ENCODE measurements around the gene SLFN12L.
"Not testable (repeated sequence)": the region's sequence is repeated elsewhere in the genome, so short reads cannot be mapped to it uniquely, and the experiment has no call there.

The SLFN12L gene

DNA sequence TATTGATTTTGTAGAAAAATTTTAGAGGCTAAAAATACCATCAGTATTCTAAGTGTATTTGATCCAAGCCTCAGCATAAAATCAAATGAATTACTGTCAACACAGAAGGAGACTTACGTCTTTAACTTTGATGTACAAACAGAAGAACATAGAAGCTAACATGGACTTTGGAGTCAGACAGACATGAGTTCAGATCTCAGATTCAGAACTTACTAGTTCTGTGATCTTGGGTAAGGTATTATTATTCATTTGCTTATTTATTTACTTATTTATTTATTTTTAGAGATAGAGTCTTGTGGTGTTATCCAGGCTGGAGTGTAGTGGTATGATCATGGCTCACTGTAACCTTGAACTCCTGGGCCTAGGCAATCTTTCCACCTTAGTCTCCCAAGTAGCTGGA, 4.0 kb upstream of the SLFN12L start:
- no peak for DNase-seq

DNA sequence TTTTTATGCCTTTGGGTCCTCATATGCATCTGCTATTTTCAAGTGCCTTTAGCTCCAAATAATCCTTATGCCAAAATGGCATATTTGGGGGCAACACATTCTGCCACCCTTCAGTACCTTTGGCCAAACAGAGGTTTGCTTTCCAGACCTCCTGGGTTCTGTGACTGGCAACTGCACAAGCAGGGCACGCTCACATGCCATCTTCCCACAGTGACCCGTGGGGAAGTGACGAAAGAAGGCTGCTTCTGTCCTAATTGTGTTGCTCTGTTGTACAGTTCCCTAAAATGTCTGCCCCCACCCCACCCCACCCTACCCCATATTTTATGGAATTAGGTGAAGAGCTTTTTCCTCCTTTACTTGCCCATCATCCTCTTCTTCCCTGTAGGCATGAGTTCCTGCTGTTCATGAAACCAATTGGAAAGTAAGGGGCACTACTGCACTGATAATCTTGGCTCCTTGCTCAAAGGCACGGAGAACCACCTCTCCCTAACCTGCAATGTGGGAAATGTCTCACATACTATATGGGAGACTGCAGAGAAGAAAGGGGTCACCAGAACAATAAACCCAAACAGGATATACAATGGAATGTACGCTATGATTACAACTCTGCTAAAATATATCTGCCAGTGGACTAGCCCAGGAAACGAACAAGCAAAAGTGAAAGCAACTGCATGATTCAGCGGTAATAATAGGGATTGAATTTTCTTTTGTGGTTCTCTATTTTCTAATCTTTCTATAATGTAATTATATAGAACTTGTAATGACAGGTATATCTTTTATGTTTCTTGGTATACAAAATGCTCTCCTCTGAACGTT, 3.3 kb upstream of the SLFN12L start:
- DNase-seq: no peak

DNA sequence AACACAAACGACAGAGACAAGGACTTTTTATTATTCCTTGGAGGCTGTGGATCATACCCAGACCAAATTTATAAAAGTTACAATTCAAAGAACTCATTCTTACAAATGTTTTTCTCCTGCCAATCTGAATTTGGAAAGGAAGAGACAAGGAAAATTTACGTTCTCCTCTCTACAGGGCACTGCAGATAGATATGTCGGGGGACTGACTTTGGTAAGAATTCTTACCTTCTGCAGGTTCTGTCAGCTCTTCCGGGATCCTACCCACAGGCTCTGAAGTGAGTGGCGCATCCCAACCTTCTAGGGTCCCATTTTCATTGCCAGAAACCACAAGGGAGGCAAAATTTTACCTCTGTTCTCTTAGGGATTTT, 2.2 kb upstream of the SLFN12L start:
- no peak for DNase-seq

DNA sequence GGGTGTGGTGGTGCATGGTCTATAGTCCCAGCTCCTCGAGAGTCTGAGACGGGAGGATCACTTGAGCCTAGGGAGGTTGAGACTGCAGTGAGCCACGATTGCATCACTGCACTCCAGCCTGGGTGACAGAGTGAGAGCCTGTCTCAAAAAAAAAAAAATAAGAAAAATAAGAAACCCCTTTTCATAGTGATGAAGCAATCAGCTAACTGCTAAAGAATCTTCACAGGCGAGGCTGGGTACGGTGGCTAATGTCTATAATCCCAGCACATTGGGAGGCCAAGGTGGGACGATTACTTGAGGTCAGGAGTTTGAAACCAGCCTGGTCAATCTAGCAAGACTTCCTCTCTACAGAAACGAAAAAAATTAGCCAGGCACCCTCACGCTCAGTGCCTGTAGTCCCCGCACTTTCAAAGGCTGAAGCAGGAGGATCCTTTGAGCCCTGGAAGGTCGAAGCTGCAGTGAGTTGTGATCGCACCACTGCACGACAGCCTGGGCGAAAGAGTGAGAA, 760 bp downstream of the SLFN12L start:
- DNase-seq: no peak

- not testable (repeated sequence) for DNase-seq
Observed at GRCh38 chr17:35535406-35535805, 2.1 kb downstream of the SLFN12L start.

DNA sequence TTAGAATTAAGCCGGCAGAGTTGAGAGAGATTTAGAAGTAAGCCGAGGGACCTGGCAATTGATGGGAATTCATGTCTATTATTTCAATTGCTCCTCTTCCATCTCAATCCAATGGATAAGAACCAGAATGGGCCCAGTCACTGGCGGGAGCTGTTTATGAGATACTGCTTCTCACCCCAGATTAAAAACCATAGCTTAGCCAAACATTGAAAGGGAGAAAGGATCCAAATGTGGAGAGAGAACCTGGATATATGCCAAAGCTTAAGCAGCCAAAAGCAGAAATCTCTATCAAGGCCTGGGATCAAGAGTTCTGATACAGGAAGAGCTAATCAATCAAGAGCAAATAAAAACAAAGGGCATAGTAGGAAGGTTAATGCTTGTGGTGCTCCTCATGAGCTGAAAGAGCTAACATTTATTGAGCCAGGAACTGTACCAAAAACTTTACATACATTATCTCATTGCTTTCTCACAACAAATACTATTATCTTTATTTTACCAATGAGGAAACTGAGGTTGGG, 2.8 kb downstream of the SLFN12L start:
- no peak for DNase-seq

GRCh38 chr17:35531160-35531559, 6.3 kb downstream of the SLFN12L start:
- no peak for DNase-seq

DNA sequence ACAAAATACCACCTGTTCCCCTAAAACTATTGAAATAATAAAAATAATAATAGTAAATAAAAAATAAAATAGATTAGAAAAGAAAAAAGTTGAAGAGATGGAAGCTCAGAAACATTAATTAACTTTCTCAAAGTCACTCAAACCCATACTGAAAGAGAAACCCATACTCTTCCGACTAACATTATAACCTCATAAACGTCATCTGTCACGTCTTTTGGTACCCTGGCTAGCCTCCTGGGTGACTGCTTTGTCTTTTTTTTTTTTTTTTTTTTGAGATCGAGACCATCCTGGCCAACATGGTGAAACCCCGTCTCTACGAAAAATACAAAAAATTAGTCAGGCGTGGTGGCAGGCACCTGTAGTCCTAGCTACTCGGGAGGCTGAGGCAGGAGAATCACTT, 7.6 kb downstream of the SLFN12L start:
- no peak for DNase-seq

DNA sequence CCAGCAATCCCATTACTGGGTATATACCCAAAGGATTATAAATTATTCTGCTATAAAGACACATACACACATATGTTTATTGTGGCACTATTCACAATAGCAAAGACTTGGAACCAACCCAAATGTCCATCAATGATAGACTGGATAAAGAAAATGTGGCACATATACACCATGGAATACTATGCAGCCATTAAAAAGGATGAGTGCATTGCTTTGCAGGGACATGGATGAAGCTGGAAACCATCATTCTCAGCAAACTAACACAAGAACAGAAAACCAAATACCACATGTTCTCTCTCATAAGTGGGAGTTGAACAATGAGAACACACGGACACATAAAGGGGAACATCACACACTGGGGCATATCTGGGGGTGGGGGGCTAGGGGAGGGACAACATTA, 8.2 kb downstream of the SLFN12L start:
- not testable (repeated sequence) for DNase-seq

GRCh38 chr17:35523296-35523695, 14.2 kb downstream of the SLFN12L start:
- no peak for DNase-seq

- DNase-seq: not testable (repeated sequence)
Observed at GRCh38 chr17:35521654-35522256, 15.7 kb downstream of the SLFN12L start.

DNA sequence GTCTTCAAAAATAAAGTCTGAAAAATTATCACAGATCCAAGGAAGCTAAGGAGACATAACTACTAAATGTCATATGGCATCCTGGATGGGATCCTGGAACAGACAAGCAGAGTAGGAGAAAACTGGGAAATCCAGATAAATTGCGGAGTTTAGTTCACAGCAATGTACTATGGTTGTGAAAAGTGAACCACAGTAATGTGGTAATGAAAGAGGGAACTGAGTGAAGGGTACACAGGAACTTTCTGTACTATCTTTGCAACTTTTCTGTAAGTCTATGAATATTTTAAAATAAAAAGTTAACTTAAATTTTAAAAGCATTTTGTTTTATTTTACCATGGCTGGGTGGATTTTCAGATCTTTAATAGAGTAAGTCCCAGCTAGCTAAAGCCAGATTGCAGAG, 16.3 kb downstream of the SLFN12L start:
- DNase-seq: no peak

DNA sequence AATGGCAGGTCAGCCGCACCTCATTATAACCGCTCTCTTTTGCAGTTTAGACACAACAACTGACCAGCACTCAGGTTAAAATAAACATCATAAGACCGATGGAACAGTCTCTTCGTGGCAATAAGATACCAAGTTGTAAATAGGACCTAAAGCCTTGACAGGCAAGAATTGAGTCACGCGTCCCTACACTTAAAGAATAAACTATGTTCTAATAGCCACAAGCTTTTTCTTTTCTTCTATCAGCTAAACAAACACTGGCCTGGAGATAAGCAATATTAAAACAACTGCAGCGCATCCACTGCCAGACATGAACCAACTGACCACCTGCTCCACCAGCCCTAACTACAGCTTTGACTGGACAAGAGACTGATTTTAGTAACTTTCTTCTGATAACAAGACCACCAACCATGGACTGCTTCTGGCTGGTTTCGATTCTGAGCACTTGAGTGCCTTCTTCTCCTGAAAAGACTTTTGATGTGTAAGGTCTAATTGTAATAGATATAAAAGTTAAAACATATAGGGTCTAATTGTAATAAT, 17.5 kb downstream of the SLFN12L start:
- no peak for DNase-seq

GRCh38 chr17:35519439-35519838, 18.0 kb downstream of the SLFN12L start:
- no peak for DNase-seq

DNA sequence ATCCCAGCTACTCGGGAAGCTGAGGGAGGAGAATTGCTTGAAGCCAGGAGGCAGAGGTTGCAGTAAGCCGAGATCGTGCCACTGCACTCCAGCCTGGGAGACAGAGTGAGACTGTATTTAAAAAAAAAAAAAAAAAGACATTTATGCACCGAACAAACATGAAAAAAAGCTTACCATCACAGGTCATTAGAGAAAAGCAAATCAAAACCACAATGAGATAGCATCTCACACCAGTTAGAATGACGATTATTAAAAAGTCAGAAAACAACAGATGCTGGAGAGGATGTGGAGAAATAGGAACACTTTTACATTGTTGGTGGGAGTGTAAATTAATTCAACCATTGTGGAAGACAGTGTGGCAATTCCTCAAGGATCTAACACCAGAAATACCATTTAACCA, 19.0 kb downstream of the SLFN12L start:
- DNase-seq: not testable (repeated sequence)

- no peak for DNase-seq
Observed at GRCh38 chr17:35515027-35515426, 22.5 kb downstream of the SLFN12L start.

GRCh38 chr17:35514564-35514963, 22.9 kb downstream of the SLFN12L start:
- DNase-seq: no peak

DNA sequence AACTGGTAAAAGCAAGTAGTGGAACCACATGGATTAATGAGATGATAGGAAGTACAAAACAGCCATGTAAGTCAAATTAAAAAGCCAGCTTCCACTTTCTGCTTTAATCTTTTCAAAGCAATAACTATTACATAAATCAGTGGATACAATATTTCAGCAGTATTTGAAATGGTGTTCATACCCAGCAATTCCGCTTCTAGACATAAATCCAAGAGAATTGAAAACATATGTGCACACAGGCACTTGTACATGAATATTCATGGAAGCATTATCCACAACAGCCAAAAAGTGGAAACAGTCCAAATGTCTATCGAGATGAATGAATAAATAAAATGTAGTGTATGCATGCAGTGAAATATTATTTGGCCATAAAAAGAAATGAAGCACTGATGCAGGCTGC, 27.4 kb downstream of the SLFN12L start:
- no peak for DNase-seq

DNA sequence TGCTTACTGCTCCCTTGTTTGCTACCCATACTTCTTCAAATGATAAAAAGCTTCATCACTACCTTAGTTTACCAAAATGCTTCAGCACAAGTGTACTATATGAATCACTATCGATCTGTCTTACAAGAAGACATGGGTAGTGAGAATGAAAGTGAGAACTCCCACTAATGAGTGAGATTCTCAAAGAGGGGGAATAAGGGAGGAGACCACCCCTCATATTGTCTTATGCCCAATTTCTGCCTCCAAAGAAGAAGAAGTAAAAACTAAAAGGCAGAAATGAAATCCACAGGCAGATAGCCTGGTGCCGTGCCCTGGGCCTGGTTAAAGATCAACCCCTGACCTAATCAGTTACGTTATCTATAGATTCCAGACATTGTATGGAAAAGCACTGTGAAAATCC, 29.8 kb downstream of the SLFN12L start:
- not testable (repeated sequence) for DNase-seq

GRCh38 chr17:35499548-35499947, 37.9 kb downstream of the SLFN12L start:
- no peak for DNase-seq

DNA sequence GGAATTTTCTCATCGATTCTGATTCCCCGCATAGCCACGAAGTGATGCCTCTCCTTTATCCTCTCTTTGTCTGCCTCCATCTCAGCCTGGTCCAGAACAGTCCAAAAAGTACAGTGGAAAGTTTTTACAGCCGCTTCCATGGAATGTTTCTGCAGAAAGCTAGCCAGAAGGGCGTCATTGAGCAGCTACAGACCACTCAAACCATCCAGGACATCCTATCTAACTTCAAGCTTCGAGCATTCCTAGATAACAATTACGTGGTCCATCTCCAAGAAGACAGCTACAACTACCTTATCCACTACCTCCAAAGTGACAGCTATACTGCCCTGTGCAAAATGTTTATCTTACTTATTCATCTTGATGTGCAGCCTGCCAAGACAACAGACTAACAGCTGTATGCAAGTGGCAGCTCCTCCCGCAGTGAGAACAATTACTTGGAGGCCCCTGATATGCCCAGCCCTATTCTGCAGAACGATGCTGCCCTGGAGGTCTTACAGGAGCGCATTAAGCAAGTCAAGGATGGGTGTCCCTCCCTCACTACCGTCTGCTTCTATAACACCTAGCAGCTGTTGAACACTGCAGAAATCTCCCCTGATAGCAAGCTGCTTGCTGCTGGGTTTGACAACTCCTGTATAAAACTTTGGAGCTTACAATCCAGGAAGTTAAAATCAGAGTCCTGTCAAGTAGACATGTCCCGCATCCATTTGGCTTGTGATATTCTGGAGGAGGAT, 38.9 kb downstream of the SLFN12L start:
- no peak for DNase-seq

DNA sequence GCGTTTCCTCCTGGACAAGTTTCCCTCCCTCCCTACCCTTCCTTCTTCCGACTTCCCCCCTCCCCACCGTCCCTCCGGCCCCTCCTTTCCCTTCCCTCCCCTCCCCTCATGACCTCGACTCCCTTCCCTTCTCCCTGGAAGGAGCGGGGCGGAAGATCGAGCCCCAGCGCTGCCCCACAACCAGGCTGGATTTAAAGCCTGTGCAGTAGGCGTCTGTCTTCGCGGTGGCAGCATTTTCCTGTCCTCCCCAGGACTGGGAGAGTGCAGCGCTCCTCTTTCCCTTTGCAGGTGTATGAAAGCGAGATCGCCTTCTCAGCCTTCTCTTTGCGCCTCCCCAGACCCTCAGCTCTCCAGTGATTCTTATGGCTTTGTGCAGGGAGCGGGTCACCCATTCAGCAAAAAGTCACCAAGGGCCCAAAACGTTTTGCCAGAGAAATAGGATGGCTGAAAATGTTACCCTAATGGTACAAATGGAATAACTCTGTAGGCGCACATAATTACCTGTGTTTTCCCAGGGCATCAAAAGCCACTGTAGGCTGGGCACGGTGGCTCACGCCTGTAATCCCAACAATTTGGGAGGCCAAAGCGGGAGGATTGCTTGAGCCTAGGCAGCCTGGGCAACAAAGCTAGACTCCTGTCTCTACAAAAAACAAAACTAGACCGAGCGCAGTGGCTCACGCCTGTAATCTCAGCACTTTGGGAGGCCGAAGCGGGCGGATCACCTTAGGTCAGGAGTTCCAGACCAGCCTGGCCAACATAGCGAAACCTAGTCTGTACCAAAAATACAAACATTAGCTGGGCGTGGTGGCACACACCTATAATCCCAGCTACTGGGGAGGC, 40.8 kb downstream of the SLFN12L start:
- no peak for DNase-seq

Measured in NCI-H2171 treated with DMSO at 0.1 percent for 48 hours (cell line).